Measurements from ENCODE around the gene SYTL4. TPM values are rescaled to one million over a fixed set of nuclear protein-coding genes. Genes with fewer than 3 reads are reported as not detected.

SYTL4 gene
- total and polyA plus RNA-seq, 2 experiments from 2014 or later, result 23.9 to 37.5 TPM

GRCh38 chrX:100658941-100659381 is 73.0 kb downstream of the SYTL4 start:
- no peak for TF ChIP-seq CTCF (IDR thresholded peaks at IDR 0.05; ENCODE audit: low read depth, low read length)
- no peaks in the 10 kb centered on the region for H3K4me1 ChIP-seq (ENCODE audit: low read depth)
- H3K27me3 ChIP-seq, result no peaks in the 10 kb centered on the region
- no peaks in the 10 kb centered on the region for H3K9me3 ChIP-seq (ENCODE audit: low read depth)
- no peak for DNase-seq (ENCODE audit: low read depth in 1 of 2, low spot score in 1 of 2)
- no peak overlapping the region for H3K4me3 ChIP-seq
- H3K27ac ChIP-seq, result no peak overlapping the region
- H3K36me3 ChIP-seq, result no peaks in the 10 kb centered on the region

GRCh38 chrX:100654261-100654660 is 77.7 kb downstream of the SYTL4 start:
- no peaks in the 10 kb centered on the region for H3K27me3 ChIP-seq
- H3K36me3 ChIP-seq, result no peaks in the 10 kb centered on the region
- no peak overlapping the region for H3K27ac ChIP-seq
- H3K4me3 ChIP-seq, result no peak overlapping the region
- no peaks in the 10 kb centered on the region for H3K4me1 ChIP-seq (ENCODE audit: low read depth)
- no peaks in the 10 kb centered on the region for H3K9me3 ChIP-seq (ENCODE audit: low read depth)
- peak; percentile 28 for TF ChIP-seq CTCF (IDR thresholded peaks at IDR 0.05; ENCODE audit: low read depth, low read length)
- peak; percentile 39 to 48 for DNase-seq (ENCODE audit: low read depth in 1 of 2, low spot score in 1 of 2)

- no peak overlapping the region for H3K27ac ChIP-seq
- H3K36me3 ChIP-seq, result no peaks in the 10 kb centered on the region
Observed at GRCh38 chrX:100652266-100652665, 79.7 kb downstream of the SYTL4 start.

GRCh38 chrX:100650841-100651240 is 81.1 kb downstream of the SYTL4 start:
- Histone ChIP-seq H3K36me3 (no peaks in the 10 kb centered on the region), H3K9me3 (ENCODE audit: low read depth) (no peaks in the 10 kb centered on the region), H3K27me3 (no peaks in the 10 kb centered on the region), H3K4me1 (ENCODE audit: low read depth) (no peaks in the 10 kb centered on the region), H3K27ac (no peak overlapping the region), H3K4me3 (no peak overlapping the region)
- TF ChIP-seq CTCF (IDR thresholded peaks at IDR 0.05; ENCODE audit: low read depth, low read length), result no peak
- DNase-seq (ENCODE audit: low read depth in 1 of 2, low spot score in 1 of 2), result no peak

More at GRCh38 chrX:100652266-100652665, 79.7 kb downstream of the SYTL4 start:
- no peaks in the 10 kb centered on the region for H3K27me3 ChIP-seq
- no peaks in the 10 kb centered on the region for H3K9me3 ChIP-seq (ENCODE audit: low read depth)
- no peak for DNase-seq (ENCODE audit: low read depth in 1 of 2, low spot score in 1 of 2)
- no peaks in the 10 kb centered on the region for H3K4me1 ChIP-seq (ENCODE audit: low read depth)
- no peak for TF ChIP-seq CTCF (IDR thresholded peaks at IDR 0.05; ENCODE audit: low read depth, low read length)
- H3K4me3 ChIP-seq, result no peak overlapping the region

- no peak for TF ChIP-seq CTCF (IDR thresholded peaks at IDR 0.05; ENCODE audit: low read depth, low read length)
- Histone ChIP-seq H3K4me3 (no peak overlapping the region), H3K27ac (peak overlapping the region; percentile 54), H3K36me3 (no peaks in the 10 kb centered on the region), H3K27me3 (no peaks in the 10 kb centered on the region), H3K9me3 (ENCODE audit: low read depth) (no peaks in the 10 kb centered on the region), H3K4me1 (ENCODE audit: low read depth) (no peaks in the 10 kb centered on the region)
- peak; percentile 29 to 95 for DNase-seq (ENCODE audit: low read depth in 1 of 2, low spot score in 1 of 2)
Observed at GRCh38 chrX:100649550-100650356, 82.2 kb downstream of the SYTL4 start.
